HG02943 (cell line): ENCODE results near the gene CENPVL1.
A peak's percentile ranks its signal among the peaks of the same experiment; 100 is the strongest.
"Not testable (repeated sequence)": the region's sequence is repeated elsewhere in the genome, so short reads cannot be mapped to it uniquely, and the experiment has no call there.

Source experiments
- ATAC-seq: cut with Tn5 transposase; IDR thresholded peaks from one replicate; pipeline ENCODE4 v1.9.1; 2021; ENCODE audit warnings: mild to moderate bottlenecking, low read depth, moderate library complexity; ENCODE audit not compliant: unreplicated experiment

Gene CENPVL1

DNA sequence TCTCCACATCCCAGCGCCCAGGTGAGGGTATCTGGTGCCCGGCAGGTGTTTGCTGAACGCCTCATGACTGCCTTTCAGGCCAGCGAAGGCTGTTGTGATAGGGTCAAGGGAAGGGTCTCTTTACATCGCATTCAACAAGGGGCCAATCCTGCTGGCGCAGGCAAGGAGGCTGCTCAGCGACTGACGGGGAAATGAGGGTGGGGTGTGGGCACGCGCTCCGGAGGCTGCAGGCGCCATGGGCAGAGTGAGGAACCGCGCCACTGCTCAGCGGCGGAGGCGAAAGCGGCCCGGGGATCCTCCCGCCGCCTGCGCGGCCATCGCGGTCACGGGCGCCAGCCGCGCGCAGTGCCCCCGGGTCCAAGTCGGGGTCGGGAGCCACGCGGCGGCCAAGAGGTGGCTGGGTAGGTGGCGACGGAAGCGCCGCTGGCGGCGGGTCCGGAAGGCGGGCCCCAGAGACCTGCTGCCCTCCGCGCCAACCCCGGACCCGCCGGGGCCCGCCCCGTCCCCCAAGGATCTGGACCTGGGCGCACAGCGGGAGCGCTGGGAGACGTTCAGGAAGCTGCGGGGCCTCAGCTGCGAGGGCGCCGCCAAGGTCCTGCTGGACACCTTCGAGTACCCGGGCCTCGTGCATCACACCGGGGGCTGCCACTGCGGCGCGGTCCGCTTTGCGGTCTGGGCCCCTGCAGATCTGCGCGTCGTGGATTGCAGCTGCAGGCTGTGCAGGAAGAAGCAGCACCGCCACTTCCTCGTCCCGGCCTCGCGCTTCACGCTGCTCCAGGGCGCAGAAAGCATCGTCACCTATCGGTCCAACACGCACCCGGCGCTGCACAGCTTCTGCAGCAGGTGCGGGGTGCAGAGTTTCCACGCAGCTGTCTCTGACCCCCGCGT lies at the start of gene CENPVL1:
TSS of gene CENPVL1 (plus strand) at position 236 of the 888 bp plus-strand sequence. CDS start at position 236, 0 bp downstream.
- ATAC-seq = not testable (repeated sequence)

GRCh38 chrX:51665981-51666380 lies 44.3 kb upstream of the CENPVL1 start:
- ATAC-seq = no peak

GRCh38 chrX:51679689-51680433 lies 30.5 kb upstream of the CENPVL1 start:
- not testable (repeated sequence) for ATAC-seq

- ATAC-seq = not testable (repeated sequence)
Observed at GRCh38 chrX:51681808-51682719, 28.2 kb upstream of the CENPVL1 start.

GRCh38 chrX:51682720-51683062 lies 27.6 kb upstream of the CENPVL1 start, which contains the start of gene CENPVL2:
Gene CENPVL2 (minus strand): TSS chrX:51682831. CDS start chrX:51682831, 0 bp downstream.
- not testable (repeated sequence) for ATAC-seq

DNA sequence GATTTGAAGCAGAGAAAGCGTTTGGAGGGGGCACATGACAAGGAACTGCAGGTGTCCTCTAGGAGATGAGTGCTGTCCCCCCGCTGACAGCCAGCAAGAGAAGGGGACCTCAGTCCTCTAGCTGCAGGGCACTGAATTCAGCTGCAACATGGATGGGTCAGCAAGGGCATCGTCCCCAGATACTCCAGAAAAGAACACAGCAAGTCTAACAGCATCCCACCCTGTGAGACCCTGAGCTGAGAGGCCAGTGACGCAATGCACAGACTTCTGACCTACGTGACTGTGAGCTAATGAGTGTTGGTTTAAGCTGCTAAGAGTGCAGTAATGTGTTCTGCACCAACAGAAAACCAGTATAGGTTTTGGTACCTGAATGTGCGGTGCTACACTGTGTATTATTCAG lies 16.1 kb upstream of the CENPVL1 start:
- no peak for ATAC-seq

DNA sequence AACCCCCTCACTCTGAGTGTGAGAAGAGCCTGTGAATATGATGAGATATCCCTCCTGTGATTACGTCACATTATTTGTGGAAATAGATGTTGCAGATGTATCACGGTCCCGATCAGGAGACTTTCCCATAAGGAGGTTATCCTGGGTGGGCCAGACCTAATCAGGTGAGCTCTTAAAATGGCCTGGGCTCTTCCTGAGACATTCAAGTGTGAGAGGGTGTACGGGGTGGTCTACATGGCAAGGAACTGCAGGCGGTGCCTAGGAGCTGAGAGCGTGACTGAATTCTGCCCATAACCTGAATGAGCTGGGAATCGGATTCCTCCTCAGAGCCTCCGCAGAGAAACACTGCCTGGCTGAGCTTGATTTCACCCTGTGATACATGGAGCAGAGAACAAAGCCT lies 12.9 kb upstream of the CENPVL1 start:
- ATAC-seq = no peak

GRCh38 chrX:51712943-51713647 lies 2.8 kb downstream of the CENPVL1 start:
- not testable (repeated sequence) for ATAC-seq

- ATAC-seq = no peak
Observed at GRCh38 chrX:51728202-51728601, 17.9 kb downstream of the CENPVL1 start.

- ATAC-seq = no peak
Observed at GRCh38 chrX:51737091-51737490, 26.8 kb downstream of the CENPVL1 start.

GRCh38 chrX:51742586-51742985 lies 32.3 kb downstream of the CENPVL1 start:
- no peak for ATAC-seq

DNA sequence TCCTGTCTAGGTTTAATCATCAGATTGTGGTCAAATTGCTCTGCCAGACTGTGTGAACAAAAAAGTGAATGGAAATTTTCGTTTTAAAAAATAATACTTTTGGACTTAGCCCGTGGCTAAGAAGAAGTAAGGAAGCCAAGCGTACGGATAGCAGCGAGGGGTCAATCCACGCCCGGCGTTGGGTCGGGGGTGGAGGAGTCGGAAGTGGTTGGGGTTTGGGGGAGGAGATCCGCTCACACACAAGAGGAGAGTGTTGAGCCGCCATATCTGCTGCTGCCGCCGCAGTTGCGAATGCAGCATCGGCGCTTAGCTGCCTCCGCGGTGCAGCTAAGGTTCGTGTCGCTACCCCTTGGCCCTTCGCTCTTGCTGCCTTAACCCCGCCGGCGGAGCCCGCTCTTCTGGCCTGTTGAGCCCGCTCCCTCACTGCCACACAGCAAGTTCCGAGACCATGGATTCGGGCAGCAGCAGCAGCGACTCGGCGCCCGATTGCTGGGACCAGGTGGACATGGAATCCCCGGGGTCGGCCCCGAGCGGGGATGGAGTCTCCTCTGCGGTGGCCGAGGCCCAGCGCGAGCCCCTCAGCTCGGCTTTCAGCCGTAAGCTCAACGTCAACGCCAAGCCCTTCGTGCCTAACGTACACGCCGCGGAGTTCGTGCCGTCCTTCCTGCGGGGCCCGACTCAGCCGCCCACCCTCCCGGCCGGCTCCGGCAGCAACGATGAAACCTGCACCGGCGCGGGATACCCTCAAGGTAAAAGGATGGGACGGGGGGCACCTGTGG lies 33.1 kb downstream of the CENPVL1 start, which contains the start of gene GSPT2:
TSS of gene GSPT2 (plus strand) at position 264 of the 779 bp plus-strand sequence. CDS start at position 449, 185 bp downstream.
- ATAC-seq = peak; percentile 86

- no peak for ATAC-seq
Observed at GRCh38 chrX:51747671-51748070, 37.4 kb downstream of the CENPVL1 start.

DNA sequence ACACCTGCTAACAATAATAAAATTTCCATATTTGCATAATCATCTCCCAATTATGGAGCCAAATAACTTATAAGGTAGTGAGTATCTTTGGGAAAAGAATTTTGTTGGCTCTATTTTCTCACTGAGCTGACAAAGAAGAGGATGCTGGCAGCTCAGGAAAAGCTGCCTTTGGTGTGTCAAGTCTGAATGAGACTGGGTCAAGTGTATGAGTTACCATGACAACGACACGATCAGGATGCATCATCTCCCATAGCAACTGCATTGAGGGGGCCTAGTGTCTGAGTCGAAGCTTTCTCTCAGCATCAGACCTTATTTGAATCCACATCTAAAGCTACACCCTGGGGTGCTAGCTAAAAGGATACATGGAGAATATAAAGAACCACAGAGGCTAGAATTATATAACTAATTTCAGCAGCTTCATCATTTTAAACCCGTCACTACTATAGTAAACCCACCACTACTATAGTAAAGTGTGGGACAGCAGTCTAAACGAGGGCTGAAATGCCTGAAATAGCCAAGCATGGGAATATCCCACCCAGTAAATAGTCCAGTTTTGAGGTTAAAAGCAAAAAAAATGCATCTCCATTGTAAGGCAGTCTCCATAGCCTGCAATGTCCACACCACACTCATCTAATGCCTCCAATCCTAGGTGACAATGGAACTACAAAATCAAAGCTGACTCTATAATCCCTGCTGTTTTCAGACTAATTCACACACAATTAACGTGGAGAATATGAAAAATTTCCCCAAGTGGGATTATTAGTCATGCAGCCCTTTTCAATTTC lies 48.9 kb downstream of the CENPVL1 start:
- no peak for ATAC-seq

GRCh38 chrX:51760657-51761056 lies 50.3 kb downstream of the CENPVL1 start:
- ATAC-seq = no peak
